ENCODE data around the gene KIAA1328.
"Not testable (repeated sequence)": the region's sequence is repeated elsewhere in the genome, so short reads cannot be mapped to it uniquely, and the experiment has no call there.

The KIAA1328 gene

DNA sequence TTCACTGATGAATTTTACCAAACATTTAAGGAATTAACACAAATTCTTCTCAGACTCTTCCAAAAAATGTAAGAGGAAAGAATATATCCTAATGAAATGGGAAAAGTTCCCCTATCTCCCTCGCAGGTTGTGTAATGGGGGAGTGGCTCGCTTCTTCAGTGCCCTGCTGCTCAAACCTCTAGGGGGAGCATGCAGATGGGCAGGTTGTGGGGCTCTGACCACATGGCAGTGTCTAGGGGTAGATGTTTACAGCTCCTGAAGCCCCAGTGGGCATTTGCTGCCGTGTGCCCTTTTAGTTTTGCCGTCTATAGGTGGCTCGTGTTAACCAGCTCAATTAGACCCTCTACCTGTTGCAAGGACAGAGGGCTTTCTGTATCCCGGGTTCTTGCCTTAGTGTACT lies 338.0 kb downstream of the KIAA1328 start:
- H2AFZ ChIP-seq (ENCODE audit: low read length, unreplicated experiment); H3K4me1 ChIP-seq (ENCODE audit: control insufficient read depth, insufficient read depth, low read length, unreplicated experiment); H3K79me2 ChIP-seq (ENCODE audit: control insufficient read depth, insufficient read depth, low read length, unreplicated experiment); H3K4me3 ChIP-seq (ENCODE audit: low read depth, low read length); H3K36me3 ChIP-seq (ENCODE audit: insufficient read depth, low read length); H3K27ac ChIP-seq (ENCODE audit: low read depth, low read length); H3K27me3 ChIP-seq (ENCODE audit: insufficient read depth, low read length): not testable (repeated sequence)

DNA sequence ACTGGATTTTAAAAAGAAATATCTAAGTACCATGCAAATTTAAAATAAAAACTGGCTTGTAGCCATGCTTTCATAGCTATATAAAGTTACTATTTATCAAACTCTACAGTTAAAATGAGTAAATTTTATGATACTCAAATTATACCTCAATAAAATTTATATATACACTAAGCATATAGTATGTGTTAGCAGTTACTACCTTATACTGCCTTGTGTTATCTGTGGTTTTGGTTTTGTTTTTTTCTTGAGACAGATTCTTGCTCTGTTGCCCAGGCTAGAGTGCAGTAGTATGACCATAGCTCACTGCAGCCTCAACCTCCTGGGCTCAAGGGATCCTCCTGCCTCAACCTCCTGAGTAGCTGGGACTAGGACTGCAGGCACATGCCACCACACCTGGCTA lies 342.1 kb downstream of the KIAA1328 start:
- H3K27ac ChIP-seq (ENCODE audit: low read depth, low read length): no peak overlapping the region
- no peak overlapping the region for H2AFZ ChIP-seq (ENCODE audit: low read length, unreplicated experiment)
- no peaks in the 10 kb centered on the region for H3K27me3 ChIP-seq (ENCODE audit: insufficient read depth, low read length)
- no peaks in the 10 kb centered on the region for H3K79me2 ChIP-seq (ENCODE audit: control insufficient read depth, insufficient read depth, low read length, unreplicated experiment)
- no peaks in the 10 kb centered on the region for H3K4me1 ChIP-seq (ENCODE audit: control insufficient read depth, insufficient read depth, low read length, unreplicated experiment)
- H3K36me3 ChIP-seq (ENCODE audit: insufficient read depth, low read length): no peaks in the 10 kb centered on the region
- no peak overlapping the region for H3K4me3 ChIP-seq (ENCODE audit: low read depth, low read length)

DNA sequence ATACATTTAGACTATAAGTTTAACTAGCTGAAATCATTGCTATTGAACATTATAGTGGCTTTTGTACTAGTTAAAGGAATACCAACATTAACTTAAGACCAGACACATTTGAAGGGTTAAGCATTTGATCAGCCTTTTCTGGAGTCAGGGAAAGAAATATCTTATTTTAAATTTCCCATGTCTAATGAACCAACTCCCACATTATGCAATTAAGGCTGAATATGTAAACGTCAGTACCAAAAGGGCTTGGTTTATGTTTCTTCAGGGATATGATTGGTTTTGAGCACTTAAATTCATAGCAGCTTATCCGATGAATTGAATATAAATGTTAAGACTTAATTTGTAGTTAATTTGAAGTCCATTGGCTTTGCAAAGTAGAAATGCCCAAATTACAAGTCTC lies 344.5 kb downstream of the KIAA1328 start:
- H3K27ac ChIP-seq (ENCODE audit: low read depth, low read length): no peak overlapping the region
- H3K79me2 ChIP-seq (ENCODE audit: control insufficient read depth, insufficient read depth, low read length, unreplicated experiment): no peaks in the 10 kb centered on the region
- H3K27me3 ChIP-seq (ENCODE audit: insufficient read depth, low read length): no peaks in the 10 kb centered on the region
- H3K36me3 ChIP-seq (ENCODE audit: insufficient read depth, low read length): no peaks in the 10 kb centered on the region
- H2AFZ ChIP-seq (ENCODE audit: low read length, unreplicated experiment): no peak overlapping the region
- H3K4me3 ChIP-seq (ENCODE audit: low read depth, low read length): no peak overlapping the region
- H3K4me1 ChIP-seq (ENCODE audit: control insufficient read depth, insufficient read depth, low read length, unreplicated experiment): no peaks in the 10 kb centered on the region

DNA sequence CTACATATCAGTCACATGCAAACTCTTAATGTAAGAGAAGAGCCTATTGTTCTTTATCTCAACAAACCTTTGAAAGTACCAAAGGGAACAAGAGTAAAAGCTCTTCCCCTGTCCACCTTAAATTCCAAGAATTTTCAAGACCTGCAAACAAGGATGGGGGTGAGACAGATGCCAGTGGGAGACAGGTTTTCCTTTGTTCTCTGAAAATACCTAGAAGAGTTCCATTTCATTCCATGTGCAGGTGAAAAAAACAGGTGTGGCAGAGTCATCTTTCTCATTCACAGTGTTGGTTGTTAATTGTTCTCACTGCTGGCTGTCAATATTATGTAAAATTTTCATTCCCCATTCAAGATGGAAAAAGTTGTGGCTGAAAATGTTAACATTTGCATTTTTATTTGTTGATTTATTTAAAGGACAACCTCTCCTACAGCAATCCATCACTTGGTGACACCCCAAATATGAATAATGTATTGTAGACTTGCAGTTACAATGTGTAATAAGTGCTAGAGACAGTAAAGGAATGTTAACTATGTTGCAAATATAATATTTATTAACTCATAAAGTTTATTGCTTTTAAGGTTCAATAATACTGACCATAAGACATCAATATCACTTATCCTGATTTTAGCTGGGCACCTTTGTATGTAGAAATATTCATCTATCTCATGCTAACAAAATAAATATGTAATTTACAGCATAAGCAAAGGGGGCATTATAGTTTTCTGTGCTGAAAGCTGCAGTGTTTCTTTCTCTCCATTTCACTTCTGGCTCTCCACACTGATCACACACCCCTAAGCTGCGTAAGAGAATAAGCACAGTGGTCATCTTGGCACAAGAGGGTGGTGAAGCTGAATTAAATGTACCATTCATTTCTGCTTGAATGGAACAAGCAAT lies 347.0 kb downstream of the KIAA1328 start:
- no peak overlapping the region for H3K27ac ChIP-seq (ENCODE audit: low read depth, low read length)

DNA sequence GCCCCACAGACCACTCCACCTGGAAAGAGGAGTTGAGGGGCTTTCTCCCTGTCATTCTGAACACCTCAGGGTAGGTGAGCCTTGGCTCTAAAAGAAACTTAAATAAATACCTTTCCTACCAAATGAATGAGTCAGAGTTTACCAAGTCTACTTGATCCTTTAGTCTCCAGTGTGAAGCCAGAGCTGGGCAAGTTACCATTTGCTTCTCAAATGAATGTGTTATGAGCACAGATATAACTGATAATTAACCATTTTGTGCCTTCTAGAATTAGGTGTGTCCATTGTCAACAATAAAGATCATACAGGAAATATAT lies 347.7 kb downstream of the KIAA1328 start:
- no peaks in the 10 kb centered on the region for H3K36me3 ChIP-seq (ENCODE audit: insufficient read depth, low read length)
- H3K4me1 ChIP-seq (ENCODE audit: control insufficient read depth, insufficient read depth, low read length, unreplicated experiment): no peaks in the 10 kb centered on the region
- no peak overlapping the region for H3K4me3 ChIP-seq (ENCODE audit: low read depth, low read length)
- H3K27ac ChIP-seq (ENCODE audit: low read depth, low read length): no peak overlapping the region
- no peaks in the 10 kb centered on the region for H3K79me2 ChIP-seq (ENCODE audit: control insufficient read depth, insufficient read depth, low read length, unreplicated experiment)
- H2AFZ ChIP-seq (ENCODE audit: low read length, unreplicated experiment): no peak overlapping the region
- no peaks in the 10 kb centered on the region for H3K27me3 ChIP-seq (ENCODE audit: insufficient read depth, low read length)

More for the DNA sequence above, 347.0 kb downstream of the KIAA1328 start:
- no peaks in the 10 kb centered on the region for H3K79me2 ChIP-seq (ENCODE audit: control insufficient read depth, insufficient read depth, low read length, unreplicated experiment)
- no peaks in the 10 kb centered on the region for H3K27me3 ChIP-seq (ENCODE audit: insufficient read depth, low read length)
- no peak overlapping the region for H2AFZ ChIP-seq (ENCODE audit: low read length, unreplicated experiment)
- no peaks in the 10 kb centered on the region for H3K36me3 ChIP-seq (ENCODE audit: insufficient read depth, low read length)
- no peak overlapping the region for H3K4me3 ChIP-seq (ENCODE audit: low read depth, low read length)
- H3K4me1 ChIP-seq (ENCODE audit: control insufficient read depth, insufficient read depth, low read length, unreplicated experiment): no peaks in the 10 kb centered on the region

DNA sequence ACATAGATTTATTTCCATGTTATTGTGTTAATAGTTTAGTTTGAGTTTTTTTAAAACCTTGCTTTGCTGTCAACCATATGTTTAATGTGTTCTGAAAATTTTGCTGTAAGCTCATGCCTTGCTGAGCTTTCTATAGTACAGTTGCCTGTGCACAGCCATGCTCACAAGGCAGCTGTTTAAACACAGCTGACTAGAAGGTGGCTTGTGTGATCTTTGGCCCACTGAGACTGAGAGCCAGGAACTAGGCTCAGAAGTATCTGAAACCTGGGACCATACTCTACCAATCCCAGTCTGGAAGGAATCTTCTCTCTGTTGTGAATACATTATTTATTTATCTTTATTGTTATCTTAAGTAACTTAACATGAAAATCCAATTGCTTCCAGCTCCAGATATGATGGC lies 350.5 kb downstream of the KIAA1328 start:
- Histone ChIP-seq H3K27me3 (ENCODE audit: insufficient read depth, low read length) (no peaks in the 10 kb centered on the region), H2AFZ (ENCODE audit: low read length, unreplicated experiment) (no peak overlapping the region), H3K4me3 (ENCODE audit: low read depth, low read length) (no peak overlapping the region), H3K36me3 (ENCODE audit: insufficient read depth, low read length) (no peaks in the 10 kb centered on the region), H3K4me1 (ENCODE audit: control insufficient read depth, insufficient read depth, low read length, unreplicated experiment) (no peaks in the 10 kb centered on the region), H3K27ac (ENCODE audit: low read depth, low read length) (no peak overlapping the region), H3K79me2 (ENCODE audit: control insufficient read depth, insufficient read depth, low read length, unreplicated experiment) (no peaks in the 10 kb centered on the region)

DNA sequence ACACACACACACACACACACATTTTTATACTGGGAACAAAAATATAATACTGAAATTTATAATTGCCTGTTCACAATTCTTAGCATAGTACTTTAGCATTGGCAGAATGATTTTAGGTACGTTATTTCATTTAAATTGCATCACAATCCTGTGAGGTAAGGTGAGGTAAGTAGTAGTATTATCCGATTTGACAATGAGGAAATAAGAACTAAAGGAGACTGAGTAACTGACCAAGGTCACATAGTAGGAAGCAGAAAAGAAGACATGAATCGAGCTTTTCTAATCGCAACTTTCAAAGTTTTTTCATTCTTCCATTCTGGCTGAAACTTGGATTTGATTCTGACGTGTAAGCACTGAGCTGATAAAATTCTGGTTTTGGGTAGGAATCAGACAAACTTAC lies 351.2 kb downstream of the KIAA1328 start:
- Histone ChIP-seq H3K27ac (ENCODE audit: low read depth, low read length) (no peak overlapping the region), H3K27me3 (ENCODE audit: insufficient read depth, low read length) (no peaks in the 10 kb centered on the region), H3K36me3 (ENCODE audit: insufficient read depth, low read length) (no peaks in the 10 kb centered on the region), H2AFZ (ENCODE audit: low read length, unreplicated experiment) (no peak overlapping the region), H3K79me2 (ENCODE audit: control insufficient read depth, insufficient read depth, low read length, unreplicated experiment) (no peaks in the 10 kb centered on the region), H3K4me1 (ENCODE audit: control insufficient read depth, insufficient read depth, low read length, unreplicated experiment) (no peaks in the 10 kb centered on the region), H3K4me3 (ENCODE audit: low read depth, low read length) (no peak overlapping the region)

DNA sequence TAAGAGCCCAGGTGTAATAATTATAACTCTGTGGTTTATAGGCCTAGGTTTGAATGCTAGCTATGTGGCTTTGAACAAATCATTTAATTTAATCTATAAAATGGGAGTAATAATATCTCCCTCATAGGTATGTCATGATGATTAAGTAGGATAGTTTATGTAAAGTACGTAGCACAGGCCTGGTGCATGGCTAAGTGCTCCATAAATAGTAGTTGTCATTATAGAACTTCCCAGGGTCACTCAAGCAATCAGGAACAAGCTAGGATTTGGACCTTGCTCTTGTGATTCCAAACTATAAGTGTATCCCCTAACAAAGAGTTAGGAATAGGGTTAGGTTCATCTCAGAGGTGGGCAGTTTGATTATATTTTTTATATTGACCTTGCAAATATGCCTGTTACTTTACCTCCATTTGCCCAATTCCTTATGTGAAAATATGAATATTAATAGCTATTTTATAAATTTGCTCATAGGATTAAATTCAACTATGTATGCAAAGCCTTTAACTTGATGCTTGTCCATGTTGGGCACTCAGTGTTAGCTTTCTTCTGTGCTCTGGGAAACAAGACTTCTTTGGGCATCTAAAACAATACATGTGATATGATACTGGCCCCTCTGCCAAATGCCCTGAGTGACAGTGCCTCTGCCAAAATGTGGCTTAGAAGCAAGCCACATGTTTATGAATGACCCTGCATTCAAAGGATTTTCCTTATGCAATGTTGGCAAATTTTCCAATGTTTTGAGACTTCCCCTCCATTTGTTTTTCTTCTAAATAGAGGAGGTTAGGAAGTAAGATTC lies 353.6 kb downstream of the KIAA1328 start:
- Histone ChIP-seq H3K4me1 (ENCODE audit: control insufficient read depth, insufficient read depth, low read length, unreplicated experiment) (no peaks in the 10 kb centered on the region), H2AFZ (ENCODE audit: low read length, unreplicated experiment) (no peak overlapping the region), H3K4me3 (ENCODE audit: low read depth, low read length) (no peak overlapping the region), H3K36me3 (ENCODE audit: insufficient read depth, low read length) (no peaks in the 10 kb centered on the region), H3K79me2 (ENCODE audit: control insufficient read depth, insufficient read depth, low read length, unreplicated experiment) (no peaks in the 10 kb centered on the region), H3K27ac (ENCODE audit: low read depth, low read length) (no peak overlapping the region), H3K27me3 (ENCODE audit: insufficient read depth, low read length) (no peaks in the 10 kb centered on the region)

DNA sequence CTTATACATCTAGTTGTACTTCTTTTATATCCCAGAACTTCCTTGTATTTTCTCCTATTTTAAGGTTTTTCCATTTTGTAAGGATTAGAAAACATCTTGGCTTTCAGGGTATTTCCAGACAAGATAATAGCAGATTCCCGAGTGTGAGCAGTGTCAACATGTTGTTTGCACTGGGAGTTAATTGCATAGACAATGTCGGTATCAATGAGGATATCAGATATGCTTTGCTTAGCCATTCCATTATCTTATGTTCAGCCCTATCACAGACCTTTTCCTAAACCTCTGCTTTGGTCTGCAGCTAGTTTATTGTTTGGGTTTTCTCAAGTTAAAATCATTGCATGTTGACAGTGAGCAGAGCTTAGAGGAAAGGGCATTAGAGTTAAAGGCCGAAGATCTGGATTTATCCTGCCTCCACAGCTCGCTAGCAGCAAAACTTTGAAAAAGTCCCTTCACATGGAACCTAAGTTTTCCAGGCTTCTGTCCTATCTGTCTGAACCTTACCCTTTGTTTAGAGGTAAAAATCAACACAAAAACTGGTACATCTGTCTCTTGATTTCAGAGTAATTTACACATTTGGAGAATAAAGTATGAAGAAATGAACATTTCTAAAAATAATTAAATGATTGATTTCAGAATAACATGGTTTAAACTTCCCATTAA lies 355.4 kb downstream of the KIAA1328 start:
- no peaks in the 10 kb centered on the region for H3K79me2 ChIP-seq (ENCODE audit: control insufficient read depth, insufficient read depth, low read length, unreplicated experiment)
- H3K4me3 ChIP-seq (ENCODE audit: low read depth, low read length): no peak overlapping the region
- no peak overlapping the region for H3K27ac ChIP-seq (ENCODE audit: low read depth, low read length)
- H3K36me3 ChIP-seq (ENCODE audit: insufficient read depth, low read length): no peaks in the 10 kb centered on the region
- H3K27me3 ChIP-seq (ENCODE audit: insufficient read depth, low read length): no peaks in the 10 kb centered on the region
- no peaks in the 10 kb centered on the region for H3K4me1 ChIP-seq (ENCODE audit: control insufficient read depth, insufficient read depth, low read length, unreplicated experiment)
- no peak overlapping the region for H2AFZ ChIP-seq (ENCODE audit: low read length, unreplicated experiment)

DNA sequence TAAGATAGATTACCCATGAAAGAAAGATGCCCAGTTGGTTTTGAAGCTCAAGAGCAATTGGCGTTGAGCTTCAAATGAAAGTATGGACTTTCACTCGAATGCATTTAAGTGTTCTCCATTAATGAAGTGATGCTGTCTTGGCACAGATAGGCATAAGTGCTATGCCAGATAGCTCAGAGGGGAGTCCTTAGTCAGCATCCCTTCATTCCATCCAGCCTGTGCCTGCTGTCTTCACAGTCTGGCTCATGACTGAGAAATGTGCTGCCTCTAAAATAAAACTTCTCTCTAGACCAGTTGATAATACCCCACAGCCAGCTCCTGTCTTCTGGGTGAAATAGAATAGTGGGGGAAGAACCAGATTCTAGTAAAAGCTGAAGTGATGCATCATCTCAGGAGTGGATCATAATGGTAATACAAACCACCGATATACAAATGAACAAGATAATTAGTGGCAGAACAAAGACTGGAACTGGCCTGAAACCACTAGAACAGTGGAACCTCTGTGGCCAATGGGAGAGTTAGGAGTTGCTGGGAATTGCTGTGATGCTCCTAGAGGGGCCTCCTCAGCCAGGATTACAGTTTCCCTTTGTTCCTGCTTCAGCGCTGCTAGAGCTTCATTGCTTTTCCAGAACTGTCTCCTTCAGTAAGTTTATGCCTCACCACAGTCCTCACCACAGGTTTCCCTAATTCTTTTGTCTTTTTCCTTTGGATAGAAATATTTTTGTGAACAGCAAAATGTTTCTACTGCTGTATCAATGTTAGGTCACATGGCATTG lies 359.3 kb downstream of the KIAA1328 start:
- Histone ChIP-seq H3K36me3 (ENCODE audit: insufficient read depth, low read length) (no peaks in the 10 kb centered on the region), H3K4me1 (ENCODE audit: control insufficient read depth, insufficient read depth, low read length, unreplicated experiment) (no peaks in the 10 kb centered on the region), H3K4me3 (ENCODE audit: low read depth, low read length) (no peak overlapping the region), H2AFZ (ENCODE audit: low read length, unreplicated experiment) (no peak overlapping the region), H3K27me3 (ENCODE audit: insufficient read depth, low read length) (no peaks in the 10 kb centered on the region), H3K79me2 (ENCODE audit: control insufficient read depth, insufficient read depth, low read length, unreplicated experiment) (no peaks in the 10 kb centered on the region), H3K27ac (ENCODE audit: low read depth, low read length) (no peak overlapping the region)

Data from ACC112 (cell line).